Measurements from ENCODE around the gene KCNIP4. TPM values are rescaled to one million over a fixed set of nuclear protein-coding genes. Genes with fewer than 3 reads are reported as not detected.

KCNIP4 gene
- total RNA-seq, 2 donors from 2014 or later, result 1.2 TPM; not detected in 1

- WGBS, result 81% methylated on average over 5 of the region's 5 CpGs
- no peaks in the 10 kb centered on the region for H3K4me1 ChIP-seq (replicated peaks)
- H3K9me3 ChIP-seq, result no peaks in the 10 kb centered on the region
- TF ChIP-seq CTCF (IDR thresholded peaks at IDR 0.05) (no peak), POLR2AphosphoS5 (IDR thresholded peaks at IDR 0.05) (no peak), POLR2A (IDR thresholded peaks at IDR 0.05) (no peak)
- H3K4me3 ChIP-seq, result no peak overlapping the region
- intact Hi-C loops (cut with DNase I), result no loop called here
- no peak for DNase-seq (ENCODE audit: low spot score)
- H3K36me3 ChIP-seq, result no peaks in the 10 kb centered on the region
- no peaks in the 10 kb centered on the region for H3K27me3 ChIP-seq (replicated peaks; ENCODE audit: insufficient read depth)
- no peak overlapping the region for H3K27ac ChIP-seq
These were observed 118.3 kb downstream of the KCNIP4 start for GRCh38 chr4:21830272-21830671.

- TF ChIP-seq POLR2A (IDR thresholded peaks at IDR 0.05) (no peak), CTCF (IDR thresholded peaks at IDR 0.05) (no peak), POLR2AphosphoS5 (IDR thresholded peaks at IDR 0.05) (no peak)
These were observed 121.0 kb downstream of the KCNIP4 start for GRCh38 chr4:21827575-21827974.

GRCh38 chr4:21826071-21826470 lies 122.5 kb downstream of the KCNIP4 start:
- H3K9me3 ChIP-seq, result no peaks in the 10 kb centered on the region
- H3K36me3 ChIP-seq, result no peaks in the 10 kb centered on the region
- no peaks in the 10 kb centered on the region for H3K27me3 ChIP-seq (replicated peaks; ENCODE audit: insufficient read depth)
- H3K4me3 ChIP-seq, result no peak overlapping the region
- intact Hi-C loops (cut with DNase I), result no loop called here
- WGBS, result 91% methylated on average over 4 of the region's 4 CpGs
- H3K4me1 ChIP-seq (replicated peaks), result no peaks in the 10 kb centered on the region
- DNase-seq (ENCODE audit: low spot score), result no peak
- H3K27ac ChIP-seq, result no peak overlapping the region
- TF ChIP-seq POLR2A (IDR thresholded peaks at IDR 0.05) (no peak), CTCF (IDR thresholded peaks at IDR 0.05) (no peak), POLR2AphosphoS5 (IDR thresholded peaks at IDR 0.05) (no peak)

More at GRCh38 chr4:21827575-21827974, 121.0 kb downstream of the KCNIP4 start:
- Histone ChIP-seq H3K27ac (no peak overlapping the region), H3K36me3 (no peaks in the 10 kb centered on the region), H3K4me1 (replicated peaks) (no peaks in the 10 kb centered on the region), H3K27me3 (replicated peaks; ENCODE audit: insufficient read depth) (no peaks in the 10 kb centered on the region), H3K4me3 (no peak overlapping the region), H3K9me3 (no peaks in the 10 kb centered on the region)
- DNase-seq (ENCODE audit: low spot score), result no peak
- 47% methylated on average over 3 of the region's 3 CpGs for WGBS
- intact Hi-C loops (cut with DNase I), result no loop called here

- intact Hi-C loops (cut with DNase I), result no loop called here
- TF ChIP-seq CTCF (IDR thresholded peaks at IDR 0.05) (no peak), POLR2AphosphoS5 (IDR thresholded peaks at IDR 0.05) (no peak), POLR2A (IDR thresholded peaks at IDR 0.05) (no peak)
- H3K27ac ChIP-seq, result no peak overlapping the region
- no peaks in the 10 kb centered on the region for H3K4me1 ChIP-seq (replicated peaks)
- no peaks in the 10 kb centered on the region for H3K27me3 ChIP-seq (replicated peaks; ENCODE audit: insufficient read depth)
- 55% methylated on average over 1 of the region's 1 CpG for WGBS
- no peaks in the 10 kb centered on the region for H3K9me3 ChIP-seq
- DNase-seq (ENCODE audit: low spot score), result no peak
- H3K36me3 ChIP-seq, result no peaks in the 10 kb centered on the region
- no peak overlapping the region for H3K4me3 ChIP-seq
These were observed 129.5 kb downstream of the KCNIP4 start for GRCh38 chr4:21819086-21819485.

- no peak for DNase-seq (ENCODE audit: low spot score)
- Histone ChIP-seq H3K4me1 (replicated peaks) (no peaks in the 10 kb centered on the region), H3K9me3 (no peaks in the 10 kb centered on the region), H3K27ac (no peak overlapping the region), H3K36me3 (no peaks in the 10 kb centered on the region), H3K4me3 (no peak overlapping the region), H3K27me3 (replicated peaks; ENCODE audit: insufficient read depth) (no peaks in the 10 kb centered on the region)
- no peak for TF ChIP-seq POLR2AphosphoS5 (IDR thresholded peaks at IDR 0.05)
- TF ChIP-seq POLR2A (IDR thresholded peaks at IDR 0.05), result no peak
- TF ChIP-seq CTCF (IDR thresholded peaks at IDR 0.05), result no peak
- intact Hi-C loops (cut with DNase I), result no loop called here
These were observed 132.8 kb downstream of the KCNIP4 start for GRCh38 chr4:21815651-21816377.
